H4 (cell line): Measurements from ENCODE around the gene HSPA2. TPM values are rescaled to one million over a fixed set of nuclear protein-coding genes. Genes with fewer than 3 reads are reported as not detected.

Source experiments
- DNase-seq: peaks from one replicate; pipeline ENCODE4 v3.0.0-alpha.2; 2015; ENCODE audit warnings: low spot score
- total RNA-seq: library from RNA; depleted of rRNA; stranded (reverse); fragments of >200 nt; shearing (Covaris generic); gene quantifications from 2 replicates; pipeline ENCODE4 v1.2.3, GENCODE V29; 2014; rRNA removed

The HSPA2 gene
- 3.7 and 3.8 TPM in 2 replicates for total RNA-seq

DNA sequence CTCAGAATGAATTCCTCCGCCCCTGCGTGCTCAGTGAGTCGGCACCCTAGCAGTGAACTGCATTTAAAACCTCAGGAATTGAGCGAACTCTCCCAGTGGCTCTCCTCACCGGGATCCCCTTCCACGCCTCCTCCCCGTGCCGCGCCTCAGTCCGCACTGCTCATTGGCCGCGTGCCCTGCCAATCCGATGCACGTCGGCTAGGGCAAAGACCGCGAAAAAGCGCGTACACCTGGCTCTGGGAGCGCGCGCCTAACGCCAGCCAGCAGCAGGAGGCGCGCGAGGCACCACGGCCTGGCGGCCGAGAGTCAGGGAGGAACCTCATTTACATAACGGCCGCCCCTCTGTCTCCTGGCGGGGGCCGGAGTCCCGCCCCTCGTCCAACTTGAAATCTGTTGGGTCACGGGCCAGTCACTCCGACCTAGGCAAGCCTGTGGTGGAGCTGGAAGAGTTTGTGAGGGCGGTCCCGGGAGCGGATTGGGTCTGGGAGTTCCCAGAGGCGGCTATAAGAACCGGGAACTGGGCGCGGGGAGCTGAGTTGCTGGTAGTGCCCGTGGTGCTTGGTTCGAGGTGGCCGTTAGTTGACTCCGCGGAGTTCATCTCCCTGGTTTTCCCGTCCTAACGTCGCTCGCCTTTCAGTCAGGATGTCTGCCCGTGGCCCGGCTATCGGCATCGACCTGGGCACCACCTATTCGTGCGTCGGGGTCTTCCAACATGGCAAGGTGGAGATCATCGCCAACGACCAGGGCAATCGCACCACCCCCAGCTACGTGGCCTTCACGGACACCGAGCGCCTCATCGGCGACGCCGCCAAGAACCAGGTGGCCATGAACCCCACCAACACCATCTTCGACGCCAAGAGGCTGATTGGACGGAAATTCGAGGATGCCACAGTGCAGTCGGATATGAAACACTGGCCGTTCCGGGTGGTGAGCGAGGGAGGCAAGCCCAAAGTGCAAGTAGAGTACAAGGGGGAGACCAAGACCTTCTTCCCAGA, at the start of gene HSPA2:
TSS of gene HSPA2 (plus strand) at position 534 of the 995 bp plus-strand sequence. CDS start at position 643, 109 bp downstream.
- peak; percentile 99 for DNase-seq

DNA sequence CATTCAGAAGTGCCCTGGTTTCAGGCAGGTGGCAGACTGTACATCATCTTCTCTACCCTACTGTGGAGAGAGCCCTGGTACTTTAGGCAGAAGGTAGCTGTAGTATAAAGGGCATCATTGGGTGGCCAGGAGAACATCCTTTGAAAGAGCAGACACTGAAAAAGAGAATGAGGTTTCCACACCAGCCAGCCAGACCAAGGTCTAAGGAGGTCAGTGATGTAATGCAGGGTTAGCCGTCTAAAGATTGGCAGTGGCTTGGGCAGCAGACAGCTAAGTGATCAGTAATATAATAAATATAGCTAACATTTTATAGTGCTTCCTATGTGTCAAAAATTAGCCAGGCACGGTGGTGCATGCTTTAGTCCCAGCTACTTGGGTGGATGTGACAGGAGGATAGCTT, 48.9 kb upstream of the HSPA2 start:
- no peak for DNase-seq

DNA sequence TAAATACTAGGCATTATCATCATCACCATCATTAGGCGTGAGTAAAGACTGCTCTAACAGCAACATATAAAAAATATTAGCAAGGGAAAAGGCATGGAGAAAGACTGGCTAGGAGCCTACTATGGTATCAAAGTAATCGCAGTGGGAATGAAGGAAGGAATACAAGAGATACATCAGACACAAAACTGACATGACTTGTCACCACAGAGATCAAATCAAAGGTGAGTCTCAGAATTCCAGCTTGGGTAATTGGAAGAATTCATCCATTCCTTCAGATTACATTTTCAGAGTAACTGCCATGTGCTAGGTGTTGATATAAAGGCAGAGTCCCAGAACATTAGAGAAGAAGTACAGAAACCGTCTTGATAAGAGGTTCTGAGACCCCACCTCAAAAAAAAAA, 47.1 kb upstream of the HSPA2 start:
- DNase-seq: no peak

DNA sequence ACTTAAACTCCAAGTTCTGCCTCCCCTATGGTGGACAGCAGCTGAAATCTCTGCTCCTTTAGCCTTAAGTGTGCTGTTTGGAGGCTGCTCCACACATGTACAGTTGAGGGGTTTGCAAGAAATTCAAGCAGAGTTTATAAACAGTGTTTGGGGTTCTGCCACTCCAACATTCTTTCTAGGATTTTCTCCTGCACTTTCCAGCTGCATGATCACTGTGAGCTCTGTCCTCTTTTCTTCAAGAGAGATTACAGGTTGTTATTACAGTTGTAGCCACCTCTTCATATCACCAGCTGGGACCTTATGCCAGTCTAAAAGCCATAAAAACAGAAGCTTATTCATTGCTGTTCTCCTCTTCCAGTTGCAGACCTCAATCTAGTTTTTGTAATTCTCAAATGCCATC, 45.3 kb upstream of the HSPA2 start:
- no peak for DNase-seq

DNA sequence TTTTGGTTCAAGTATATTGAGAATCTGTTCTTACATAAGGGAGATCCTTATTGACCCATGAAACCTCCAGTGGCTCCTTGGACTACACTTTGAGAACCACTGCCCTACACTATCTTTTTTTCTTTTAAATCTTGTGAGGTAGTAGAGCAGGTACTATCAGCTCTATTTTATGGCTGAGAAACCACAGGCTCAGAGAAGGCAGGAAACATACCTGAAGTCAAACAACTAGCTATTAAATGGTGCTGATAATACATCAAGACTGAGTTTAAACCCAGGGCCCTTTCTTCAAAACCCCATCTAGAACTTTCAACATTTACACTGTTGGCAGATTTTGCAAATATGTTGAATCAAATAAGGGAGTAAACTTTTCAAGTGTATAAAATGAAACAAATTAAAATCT, 43.8 kb upstream of the HSPA2 start:
- no peak for DNase-seq

DNA sequence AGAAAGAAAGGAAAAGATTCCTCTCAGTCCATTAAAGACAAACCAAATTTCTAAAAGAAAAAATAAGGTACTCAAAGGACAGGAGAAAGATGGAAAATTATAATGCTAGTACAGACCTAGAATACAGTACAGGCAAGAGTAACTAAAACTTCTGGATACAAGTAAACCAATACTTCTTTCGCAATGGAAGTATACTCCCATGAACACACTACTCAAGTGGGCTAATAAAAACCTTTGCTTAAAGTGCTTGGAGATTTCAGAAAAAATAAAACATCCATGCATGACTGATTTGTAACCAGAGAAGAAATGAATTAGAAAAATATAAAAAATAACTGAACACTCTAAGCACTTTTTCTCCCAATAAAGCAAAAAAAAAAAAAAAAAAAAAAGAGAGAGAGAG, 40.5 kb upstream of the HSPA2 start:
- DNase-seq: no peak

DNA sequence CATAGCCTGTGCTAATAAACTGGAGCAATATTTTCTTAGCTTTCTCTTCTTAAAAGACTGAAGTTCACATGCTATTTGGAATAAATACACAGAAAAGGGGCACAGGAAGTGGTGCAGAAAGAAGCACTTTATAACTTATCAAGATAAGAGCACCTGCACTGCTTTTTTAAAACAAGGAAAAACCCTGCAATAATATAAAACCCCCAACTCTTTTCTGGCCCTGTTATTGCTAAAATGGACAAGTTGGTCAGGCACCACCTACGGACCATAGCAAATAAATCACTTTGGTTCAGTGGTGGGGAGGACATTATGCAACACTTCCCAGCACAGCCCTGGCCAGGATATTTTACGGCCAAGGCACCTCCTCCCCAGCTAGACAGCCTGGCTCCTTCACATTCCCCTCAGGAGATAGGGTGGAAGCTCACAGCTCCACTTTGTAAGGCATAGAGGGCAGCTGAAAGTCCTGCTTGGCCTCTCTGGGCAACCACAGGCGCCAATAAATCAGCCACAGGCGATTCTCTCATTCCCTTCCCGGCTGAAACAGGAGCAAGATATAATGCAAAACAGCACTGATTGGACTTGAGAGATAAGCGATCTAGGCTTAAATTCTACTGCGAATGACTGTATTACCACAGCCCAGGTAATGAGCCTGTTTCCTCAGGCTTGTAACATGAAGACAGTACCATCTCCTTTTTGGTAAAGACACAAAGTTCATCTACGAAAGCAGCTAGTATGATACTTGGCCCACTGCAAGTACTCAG, 39.0 kb upstream of the HSPA2 start:
- DNase-seq: peak; percentile 92

DNA sequence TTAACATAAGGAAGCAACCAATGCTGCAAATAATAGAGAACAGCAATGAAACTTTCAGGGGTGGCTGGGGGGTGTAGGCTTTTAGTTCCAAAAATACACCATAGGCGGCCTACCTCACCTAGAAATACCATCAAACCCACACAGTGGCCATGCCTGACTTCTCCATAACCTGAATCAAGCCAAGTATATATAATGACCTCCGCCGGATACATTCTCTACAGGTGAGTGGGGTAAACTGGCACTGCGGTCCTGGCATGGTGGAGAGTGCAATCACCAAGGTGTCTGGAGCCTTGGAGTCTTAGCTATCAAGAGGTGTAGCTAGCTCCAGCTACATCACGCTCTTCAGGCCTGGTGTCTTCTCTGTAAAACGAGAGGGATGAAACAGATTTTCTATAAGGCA, 38.1 kb upstream of the HSPA2 start:
- DNase-seq: no peak

DNA sequence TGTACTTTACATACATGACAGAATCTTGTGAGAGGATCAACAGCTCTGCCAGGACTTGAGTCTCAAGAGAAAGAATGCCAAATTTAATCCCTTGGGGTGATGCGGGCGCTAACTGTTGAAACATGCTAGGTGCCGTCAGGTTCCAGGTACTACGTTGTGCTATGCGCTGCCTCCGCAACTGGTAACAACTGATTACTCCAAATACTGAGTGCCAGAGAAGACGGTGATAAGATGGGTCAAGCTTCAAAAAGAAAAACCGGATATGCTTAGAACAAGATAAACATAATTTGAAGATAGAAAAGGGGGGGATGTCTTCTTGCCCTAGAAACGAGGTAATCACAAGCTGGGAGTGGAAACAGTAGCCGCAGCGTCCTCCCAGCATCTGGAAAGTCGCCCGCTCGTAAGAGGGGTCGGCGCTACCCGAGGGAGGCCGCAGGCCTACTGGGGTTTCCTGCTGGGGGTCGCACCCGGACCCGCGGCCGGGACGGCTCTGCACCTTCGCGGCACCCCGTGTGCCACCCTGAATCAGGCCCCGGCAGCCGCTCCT, 37.6 kb upstream of the HSPA2 start:
- DNase-seq: no peak

DNA sequence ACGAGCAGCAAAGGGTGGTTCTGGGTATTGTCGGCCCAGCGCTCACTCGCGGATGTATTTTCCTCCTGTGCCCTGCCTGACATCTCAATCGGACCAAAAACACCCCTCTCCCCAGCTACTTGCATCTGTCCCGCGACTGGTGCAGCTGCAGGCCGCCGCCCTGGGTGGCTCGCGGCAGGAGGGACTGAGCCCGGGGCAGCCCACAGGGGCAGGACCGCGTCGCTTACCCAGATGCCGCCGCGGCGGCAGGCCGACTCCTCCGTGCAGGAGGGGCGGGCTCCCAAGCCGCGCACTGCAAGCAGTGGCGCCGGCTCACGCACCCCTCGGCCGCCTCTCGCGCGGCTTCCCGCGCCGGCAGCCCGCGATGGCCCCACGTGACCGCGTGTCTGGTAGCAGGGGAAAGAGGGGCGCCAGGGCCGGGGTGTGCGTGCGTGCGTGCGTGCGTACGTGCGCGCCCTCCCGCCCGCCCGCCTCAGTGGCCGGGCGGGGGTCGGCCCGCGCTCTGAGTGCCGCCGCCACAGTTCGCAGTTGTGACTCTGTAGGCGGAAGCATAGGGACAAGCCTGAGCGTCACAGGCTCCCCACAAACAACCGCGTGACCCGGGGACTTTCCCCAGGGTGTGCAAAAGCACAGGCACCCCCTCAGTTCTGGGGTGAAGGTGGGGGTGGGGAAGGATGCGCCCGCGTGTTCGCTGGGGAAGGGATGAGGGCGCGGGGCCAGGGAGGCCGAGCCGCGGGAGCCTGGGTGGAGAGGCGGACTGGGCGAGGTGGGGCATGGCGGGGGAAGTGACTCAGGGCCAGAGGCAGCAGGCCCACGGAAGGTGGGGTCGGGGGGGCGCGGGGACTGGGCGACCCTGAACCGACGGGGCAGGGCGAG, 36.9 kb upstream of the HSPA2 start, which contains the start of gene ZBTB25:
TSS of gene ZBTB25 (minus strand) at position 405 of the 876 bp plus-strand sequence. CDS start 13,305 bp downstream, outside the sequence.
- DNase-seq: peak; percentile 87

DNA sequence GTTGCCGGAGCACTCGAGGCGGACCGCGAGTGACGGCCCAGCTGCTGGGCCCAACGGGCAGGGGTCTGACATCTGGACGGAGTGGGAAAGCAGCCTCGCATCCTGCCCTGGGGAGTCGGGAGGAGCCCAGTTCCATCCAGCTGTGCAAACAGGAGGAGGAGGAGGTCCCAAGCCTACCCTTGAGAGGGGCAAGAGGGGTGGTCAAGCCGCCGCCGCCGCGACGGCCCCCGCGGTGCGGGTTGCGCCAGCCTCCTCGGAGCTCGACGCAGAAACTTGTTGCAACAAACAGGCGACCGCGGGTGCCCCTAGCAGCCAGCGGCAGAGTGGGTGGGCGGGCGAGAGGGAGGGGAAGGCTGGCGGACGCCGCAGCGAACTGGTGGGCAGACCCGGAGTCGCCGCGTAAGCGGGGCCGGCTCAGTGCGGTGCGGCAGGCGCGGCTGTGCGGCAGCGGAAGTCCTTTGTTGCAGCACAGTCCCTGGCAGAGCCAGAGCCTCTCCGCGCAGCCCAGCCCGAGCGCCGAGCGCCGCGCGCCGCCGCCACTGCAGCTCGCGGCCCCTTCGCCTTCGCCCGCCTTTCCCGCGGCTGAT, 36.1 kb upstream of the HSPA2 start, which contains the start of gene ZBTB1:
TSS of gene ZBTB1 (plus strand) at position 461 of the 587 bp plus-strand sequence. CDS start 16,735 bp downstream, outside the sequence.
- DNase-seq: peak; percentile 70

DNA sequence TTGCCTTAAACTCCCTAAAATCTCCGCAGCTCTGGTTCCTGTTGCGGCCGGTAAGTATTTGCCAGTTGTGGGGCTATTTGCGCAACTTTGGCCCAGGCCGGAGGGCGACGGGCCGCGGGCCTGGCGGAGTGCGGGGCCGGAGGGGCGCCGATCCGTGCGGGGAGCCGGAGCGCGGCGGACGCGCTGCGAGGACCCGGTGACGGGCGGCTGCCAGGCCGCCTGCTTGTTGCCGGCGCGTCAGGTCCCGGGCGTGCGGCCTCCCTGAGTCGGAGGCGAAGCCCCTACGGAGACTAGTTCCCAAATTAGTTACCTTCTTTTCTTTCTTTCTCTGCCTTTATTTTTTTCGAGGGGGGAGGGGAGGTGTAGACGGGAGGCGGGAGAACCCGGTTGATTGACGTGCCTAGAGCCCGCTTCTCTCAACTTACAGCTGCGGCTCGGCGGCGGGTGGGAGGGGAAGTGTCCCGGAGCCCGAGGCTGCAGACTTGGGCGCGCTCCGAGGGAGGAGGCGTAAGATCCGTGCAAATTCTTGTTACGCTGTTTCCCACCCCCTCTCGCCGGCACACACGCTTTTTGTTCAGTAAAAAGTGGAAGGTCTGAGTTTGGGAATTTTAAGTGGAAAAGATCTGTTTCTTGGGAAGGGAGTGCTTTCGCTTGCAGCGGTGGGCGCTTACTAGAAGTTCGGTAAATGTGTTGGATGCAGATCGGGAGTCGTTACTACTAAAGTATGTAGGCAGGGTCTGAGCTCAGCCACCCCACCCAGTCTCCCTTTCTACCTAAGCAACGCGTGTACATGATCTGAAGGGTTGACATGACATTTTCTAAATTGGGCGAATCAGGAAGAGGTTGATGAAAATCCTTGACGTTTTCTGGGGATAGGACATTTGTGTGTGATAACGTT, 35.4 kb upstream of the HSPA2 start:
- peak; percentile 84 for DNase-seq

DNA sequence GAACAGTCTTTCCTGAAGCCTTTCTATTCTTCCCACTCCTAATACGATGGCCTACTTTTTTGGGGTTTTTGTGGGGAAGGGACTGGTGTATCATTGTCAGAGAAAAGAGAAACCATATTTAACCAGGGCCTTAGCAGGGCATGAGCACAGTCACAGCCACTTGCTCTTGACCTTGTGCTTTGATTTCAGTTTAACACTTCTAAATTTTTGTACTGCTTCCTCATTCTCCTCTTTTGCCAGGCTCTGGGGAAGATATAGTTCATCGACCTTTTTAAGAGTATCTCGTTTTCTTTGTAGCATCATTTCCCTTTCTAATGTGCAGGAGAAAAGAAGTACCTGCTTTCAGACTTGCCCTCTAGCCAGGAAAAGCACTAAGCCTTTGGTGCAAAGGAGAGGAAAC, 33.8 kb upstream of the HSPA2 start:
- DNase-seq: no peak

DNA sequence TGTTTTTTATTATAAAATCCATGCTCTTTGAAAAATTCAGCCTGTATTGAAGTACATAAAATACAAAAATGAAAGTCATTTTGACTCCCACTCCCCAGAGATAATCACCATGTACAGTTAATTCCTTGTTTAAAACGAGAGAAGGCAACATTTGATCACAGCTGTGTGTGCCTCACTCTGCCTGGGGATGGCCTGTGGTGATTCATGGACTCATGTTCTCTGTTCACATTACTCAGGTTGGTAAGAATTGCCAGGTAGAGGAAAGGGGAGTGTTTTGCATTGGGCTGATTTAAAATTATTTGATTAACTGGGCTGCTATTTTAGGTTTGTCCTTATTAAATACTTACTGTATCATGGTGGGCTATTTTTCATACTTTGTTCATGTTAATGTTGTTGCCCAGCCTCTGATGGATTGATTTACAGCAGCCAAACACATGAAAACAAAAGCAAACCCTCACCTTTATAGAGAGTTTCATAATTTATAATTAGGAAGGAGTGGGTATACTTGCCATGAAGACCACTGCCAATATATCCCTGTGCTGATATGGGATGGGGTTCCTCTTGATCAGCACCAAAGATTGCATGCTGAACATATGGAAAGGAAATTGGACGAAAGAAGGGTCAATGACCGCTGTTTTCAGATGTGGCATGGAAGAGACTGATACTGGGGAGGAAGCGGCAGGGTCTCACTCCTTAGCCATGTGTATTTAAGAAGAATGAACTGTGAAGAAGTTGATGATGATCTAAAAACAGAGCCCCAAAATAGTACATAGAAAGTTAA, 33.0 kb upstream of the HSPA2 start:
- DNase-seq: no peak

DNA sequence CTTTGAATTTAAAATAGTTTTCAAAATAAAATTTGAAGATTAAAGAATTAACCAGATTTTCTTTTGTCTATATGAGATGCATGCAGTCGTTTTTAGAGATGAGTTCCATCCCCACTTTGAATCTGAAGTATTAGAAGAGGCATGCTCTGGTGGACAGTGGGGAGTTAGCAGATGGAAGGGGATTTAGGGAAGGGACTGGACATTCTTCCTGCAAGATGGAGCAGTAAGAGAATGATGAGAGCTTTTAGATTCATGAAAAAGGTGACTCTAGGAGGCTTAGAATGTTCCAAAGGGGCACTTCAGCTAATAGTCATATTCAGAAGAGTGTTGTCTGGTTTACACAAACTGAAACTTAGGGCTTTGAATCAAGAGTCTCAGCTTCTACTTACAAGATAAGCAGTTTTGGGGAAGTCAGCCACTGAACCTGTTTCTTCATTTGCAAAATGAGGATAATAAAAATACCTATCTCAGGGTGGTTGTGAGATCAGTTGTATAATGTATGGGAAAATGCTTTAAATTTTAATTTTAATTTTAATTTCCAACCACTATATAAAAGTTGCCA, 32.2 kb upstream of the HSPA2 start:
- DNase-seq: no peak

DNA sequence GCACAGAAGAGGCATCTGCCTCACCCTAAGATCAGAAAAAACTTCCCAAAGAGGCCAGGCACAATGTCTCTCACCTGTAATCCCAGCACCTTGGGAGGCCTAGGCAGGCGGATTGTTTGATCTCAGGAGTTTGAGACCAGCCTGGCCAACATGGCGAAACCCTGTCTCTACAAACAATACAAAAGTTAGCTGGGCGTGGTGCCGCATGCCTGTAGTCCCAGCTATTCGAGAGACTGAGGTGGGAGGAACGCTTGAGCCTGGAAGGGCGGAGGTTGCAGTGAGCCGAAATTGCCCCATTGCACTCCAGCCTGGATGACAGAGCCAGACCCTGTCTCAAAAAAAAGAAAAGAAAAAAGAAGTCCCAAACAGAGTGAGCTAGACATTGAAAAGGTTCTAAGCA, 31.5 kb upstream of the HSPA2 start:
- no peak for DNase-seq

DNA sequence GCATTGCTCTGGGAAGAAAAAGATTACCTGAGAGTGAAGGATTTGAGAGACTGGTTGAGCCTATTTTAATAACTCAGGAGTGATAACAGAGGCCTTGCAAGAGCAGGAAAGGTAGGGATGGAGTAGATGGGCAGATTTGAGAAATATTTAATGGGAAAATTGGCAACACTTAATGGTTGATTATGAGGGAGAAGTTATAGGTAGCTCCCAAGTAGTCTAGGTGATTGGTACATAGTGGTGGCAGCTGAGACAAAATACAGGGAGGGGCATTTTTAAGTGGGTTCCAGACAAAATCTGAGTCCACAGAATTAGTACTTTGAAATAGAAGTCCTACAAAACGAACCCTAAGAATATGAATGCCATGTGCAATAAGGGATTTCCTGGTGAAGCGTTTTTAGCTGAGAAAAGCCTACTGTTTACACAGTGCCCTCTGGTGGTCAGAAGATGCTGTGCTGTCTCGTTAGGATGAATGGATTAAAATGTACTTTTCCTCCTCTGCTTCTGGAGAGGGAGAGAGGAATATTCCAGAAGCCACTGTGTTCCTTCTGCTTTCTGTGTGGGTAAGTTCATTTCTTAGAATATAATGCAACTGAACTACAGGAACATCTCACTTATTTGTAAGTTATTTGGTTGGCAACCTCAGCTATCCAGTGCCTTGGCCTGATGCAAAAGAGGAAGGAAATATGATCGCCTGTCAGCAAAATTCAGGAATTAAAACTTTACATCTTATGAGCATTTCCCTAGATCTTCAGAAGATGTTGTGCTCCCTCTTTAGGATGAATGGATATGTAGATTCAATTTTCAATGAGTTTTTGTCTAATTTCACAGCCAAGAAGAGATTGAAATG, 29.5 kb upstream of the HSPA2 start:
- DNase-seq: peak; percentile 59

DNA sequence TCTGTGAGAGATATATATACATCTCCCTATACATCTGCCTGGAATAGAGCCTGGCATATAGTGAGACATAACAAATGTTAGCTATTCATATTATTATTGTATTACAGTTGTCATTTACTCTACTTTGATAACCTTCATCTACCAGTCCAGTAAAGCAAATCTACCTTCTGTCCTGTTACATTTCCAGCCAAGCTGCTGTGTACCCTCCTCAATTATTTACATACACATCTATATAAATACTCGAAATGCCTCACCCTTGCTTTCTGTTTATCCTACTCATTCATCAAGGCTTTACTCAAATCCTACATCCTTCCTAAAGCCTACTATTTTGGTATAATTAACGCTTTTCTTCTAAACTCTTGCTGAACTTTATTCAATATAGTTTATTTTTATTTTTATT, 27.3 kb upstream of the HSPA2 start:
- no peak for DNase-seq
